Endothelial cell of umbilical vein (primary cell): ENCODE data around the gene KRT3.

Experiments
- CTCF ChIP-seq, 2 donors: IDR thresholded peaks; 1 replicate in 1 of 2; 2 replicates in 1 of 2; pipeline ENCODE4 v1.5.1; 2011; ENCODE audit warnings: low read length in 2 of 2, mild to moderate bottlenecking in 2 of 2, moderate library complexity in 2 of 2, control low read depth in 1 of 2, inconsistent platforms in 1 of 2, low read depth in 1 of 2; ENCODE audit not compliant: insufficient read depth in 1 of 2; ENCODE audit errors: extremely low read depth in 1 of 2
- EZH2 ChIP-seq: IDR thresholded peaks from 2 replicates; pipeline ENCODE4 v1.6.1; 2012; ENCODE audit warnings: borderline replicate concordance, low read depth, mild to moderate bottlenecking, moderate library complexity, low read length, inconsistent platforms; ENCODE audit not compliant: severe bottlenecking
- FOS ChIP-seq: IDR thresholded peaks from 2 replicates; pipeline ENCODE4 v1.6.1; 2011; ENCODE audit warnings: mild to moderate bottlenecking, low read length, moderate library complexity, borderline replicate concordance; ENCODE audit not compliant: insufficient read depth
- GATA2 ChIP-seq: IDR thresholded peaks from 2 replicates; pipeline ENCODE4 v1.7.0; 2011; ENCODE audit warnings: low read depth, mild to moderate bottlenecking, moderate library complexity, mixed read lengths, low read length; ENCODE audit not compliant: insufficient read length, insufficient read depth
- MAX ChIP-seq: IDR thresholded peaks from 2 replicates; pipeline ENCODE4 v1.6.1; 2011; ENCODE audit not compliant: insufficient read depth, insufficient read length
- POLR2A ChIP-seq: IDR thresholded peaks from 2 replicates; pipeline ENCODE4 v1.6.1; 2012; ENCODE audit warnings: low read depth, mild to moderate bottlenecking, control low read depth, low read length
- POLR2AphosphoS5 ChIP-seq: IDR thresholded peaks from 2 replicates; pipeline ENCODE4 v1.6.1; 2012; ENCODE audit warnings: low read depth, mild to moderate bottlenecking, control low read depth, low read length, moderate library complexity; ENCODE audit not compliant: insufficient read depth

- TF ChIP-seq CTCF (IDR thresholded peaks at IDR 0.05; ENCODE audit: extremely low read depth in 1 of 2, insufficient read depth in 1 of 2, low read depth in 1 of 2, low read length in 2 of 2) (no peak), POLR2A (no peak), MAX (no peak), POLR2AphosphoS5 (no peak), EZH2 (no peak), FOS (no peak), GATA2 (no peak)
These were observed 22.5 kb upstream of the KRT3 start for GRCh38 chr12:52818388-52818787.
